Limb (tissue), 2 donors: ENCODE data around the gene KRTAP5-10.
"Not testable (repeated sequence)": the region's sequence is repeated elsewhere in the genome, so short reads cannot be mapped to it uniquely, and the experiment has no call there.

Experiments
- DNase-seq, 2 donors: peaks; one replicate each; pipeline ENCODE4 v3.0.0-alpha.2; 2016; ENCODE audit errors: extremely low spot score in 2 of 2

The KRTAP5-10 gene

DNA sequence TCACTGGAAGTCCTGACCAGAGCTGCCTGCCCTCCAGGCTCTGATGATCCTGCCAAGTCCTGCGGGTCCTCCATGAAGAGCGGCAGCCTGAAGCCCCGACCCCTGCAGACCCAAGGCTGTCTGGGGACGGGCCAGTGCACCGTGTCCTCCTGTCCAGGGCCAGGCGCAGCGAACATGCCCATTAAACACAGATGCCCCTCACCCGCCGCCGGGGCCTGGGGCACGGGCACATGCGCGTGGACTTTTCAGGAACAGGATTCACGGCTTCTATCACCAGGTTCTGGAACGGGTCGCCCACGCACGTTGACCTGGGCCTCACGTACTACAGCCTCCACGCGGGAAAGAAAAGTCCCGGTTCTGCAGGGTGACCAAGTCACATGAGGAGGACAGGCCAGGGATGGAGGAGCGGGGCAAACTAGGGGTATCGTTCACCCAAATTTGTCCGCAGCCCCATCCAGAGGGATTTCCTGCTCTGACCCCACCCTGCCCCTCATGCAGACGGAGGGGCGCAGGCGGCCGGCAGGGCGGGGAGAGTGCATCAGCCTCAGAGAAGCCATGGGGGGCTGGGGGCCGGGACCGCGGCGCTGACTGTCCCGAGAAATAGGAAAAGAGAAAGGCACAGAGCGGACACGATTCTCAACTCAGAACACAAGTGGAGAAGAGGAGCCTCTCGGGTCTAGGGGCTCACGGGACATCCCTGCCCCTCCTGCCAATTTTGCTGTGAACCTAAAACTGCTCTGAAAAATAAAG, 5.9 kb downstream of the KRTAP5-10 start:
- not testable (repeated sequence) for DNase-seq

DNA sequence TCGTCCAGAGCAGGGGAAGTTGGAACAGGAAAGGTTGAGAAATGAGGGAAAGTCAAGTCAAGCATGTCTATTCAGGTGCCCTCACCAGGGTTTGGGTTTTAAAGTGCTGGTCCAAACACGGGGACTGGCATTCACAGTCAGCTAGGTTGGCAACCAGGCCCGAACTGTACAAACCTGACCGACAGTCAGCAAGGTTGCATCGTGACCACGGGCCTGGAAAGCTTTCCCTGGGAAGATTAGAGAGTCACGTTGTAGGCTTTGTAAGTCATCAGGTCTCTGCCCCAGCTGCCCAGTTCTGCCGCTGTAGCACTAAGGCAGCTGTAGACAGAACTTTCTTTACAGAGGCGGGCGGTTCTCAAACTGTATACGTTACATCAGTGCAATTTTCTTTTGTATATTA, 7.4 kb downstream of the KRTAP5-10 start:
- no peak for DNase-seq

DNA sequence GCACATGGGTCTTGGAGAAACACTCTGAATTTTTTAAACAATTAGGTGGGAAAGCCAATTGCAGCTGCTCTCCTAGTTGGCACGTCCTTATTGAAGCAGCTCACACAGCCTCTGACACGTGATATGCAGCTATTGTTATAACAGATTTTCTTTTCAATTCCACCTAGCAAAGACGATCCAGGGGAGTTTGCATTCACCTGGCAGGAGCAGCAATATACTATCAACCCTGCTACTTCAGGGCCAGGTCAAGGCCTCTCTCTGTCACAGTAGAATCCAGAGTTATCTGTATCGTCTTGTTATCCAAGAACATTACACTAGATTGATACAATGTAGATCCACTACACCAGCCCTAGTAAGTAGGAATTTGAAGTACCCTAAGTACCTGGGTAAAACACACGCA, 9.1 kb downstream of the KRTAP5-10 start:
- no peak for DNase-seq

DNA sequence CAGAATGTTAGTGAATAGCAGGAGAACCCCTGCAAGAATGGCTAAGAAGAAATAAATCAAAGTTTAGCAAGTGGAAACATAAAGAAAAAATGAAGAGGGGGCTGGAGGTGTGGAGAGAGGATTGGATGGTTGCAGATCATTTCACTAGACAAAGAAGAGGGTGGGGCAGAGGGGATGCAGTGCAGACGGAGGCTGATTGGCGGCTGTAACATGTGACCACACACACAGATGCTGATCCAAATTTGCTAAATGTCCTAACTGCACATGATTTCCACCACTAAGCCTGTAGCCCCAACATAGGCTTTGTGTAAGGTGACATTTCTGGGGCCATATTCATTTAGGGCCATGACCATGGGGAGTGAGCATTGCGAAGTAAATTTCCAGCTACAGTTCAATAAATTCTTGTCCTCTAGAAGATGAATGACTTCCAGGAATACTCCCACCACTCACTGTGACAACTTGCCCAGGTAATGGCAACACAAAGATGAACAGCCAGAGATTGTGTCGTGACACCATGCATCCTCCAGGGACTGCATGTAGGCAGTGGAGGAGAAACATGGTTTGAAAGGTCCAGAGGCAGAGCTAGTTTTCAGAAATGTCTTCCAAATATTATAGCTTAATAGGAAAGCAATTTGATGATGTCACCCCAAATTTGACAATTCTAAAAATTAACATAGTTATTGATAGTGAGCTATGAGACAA, 10.5 kb downstream of the KRTAP5-10 start:
- DNase-seq, result no peak

DNA sequence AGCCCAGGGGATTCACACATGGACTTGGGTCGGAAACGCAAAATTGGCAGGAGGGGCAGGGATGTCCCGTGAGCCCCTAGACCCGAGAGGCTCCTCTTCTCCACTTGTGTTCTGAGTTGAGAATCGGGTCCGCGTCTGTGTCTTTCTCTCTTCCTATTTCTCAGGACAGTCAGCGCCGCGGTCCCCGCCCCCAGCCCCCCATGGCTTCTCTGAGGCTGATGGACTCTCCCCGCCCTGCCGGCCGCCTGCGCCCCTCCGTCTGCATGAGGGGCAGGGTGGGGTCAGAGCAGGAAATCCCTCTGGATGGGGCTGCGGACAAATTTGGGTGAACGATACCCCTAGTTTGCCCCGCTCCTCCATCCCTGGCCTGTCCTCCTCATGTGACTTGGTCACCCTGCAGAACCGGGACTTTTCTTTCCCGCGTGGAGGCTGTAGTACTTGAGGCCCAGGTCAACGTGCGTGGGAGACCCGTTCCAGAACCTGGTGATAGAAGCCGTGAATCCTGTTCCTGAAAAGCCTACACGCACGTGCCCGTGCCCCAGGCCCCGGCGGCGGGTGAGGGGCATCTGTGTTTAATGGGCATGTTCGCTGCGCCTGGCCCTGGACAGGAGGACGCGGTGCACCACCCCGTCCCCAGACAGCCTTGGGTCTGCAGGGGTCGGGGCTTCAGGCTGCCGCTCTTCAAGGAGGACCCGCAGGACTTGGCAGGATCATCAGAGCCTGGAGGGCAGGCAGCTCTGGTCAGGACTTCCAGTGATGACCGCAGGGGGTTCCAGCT, 11.5 kb downstream of the KRTAP5-10 start:
- DNase-seq, result not testable (repeated sequence)

GRCh38 chr11:71577469-71578004, 12.2 kb downstream of the KRTAP5-10 start:
- no peak for DNase-seq

DNA sequence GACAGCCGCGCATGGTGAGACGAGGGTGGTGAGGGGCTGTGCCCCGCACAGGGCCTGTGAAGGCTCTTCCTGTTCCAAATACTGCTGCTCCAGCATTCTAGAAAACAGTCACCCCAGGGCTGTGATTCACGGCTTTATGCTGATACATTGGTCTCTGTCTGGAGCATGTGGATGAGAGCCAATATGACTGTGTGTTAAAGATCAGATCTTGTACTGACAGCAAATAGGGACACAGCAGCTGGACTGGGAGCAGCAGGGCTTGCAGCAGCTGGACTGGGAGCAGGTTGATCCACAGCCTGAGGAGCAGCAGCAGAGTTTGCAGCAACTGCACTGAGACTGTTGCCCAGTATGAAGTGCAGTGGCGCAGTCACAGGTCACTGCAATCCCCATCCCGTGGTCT, 14.2 kb downstream of the KRTAP5-10 start:
- peak in 1 of 2 donors; percentile 15 for DNase-seq

GRCh38 chr11:71580057-71581003, 15.0 kb downstream of the KRTAP5-10 start:
- peak; percentile 15 to 44 for DNase-seq

GRCh38 chr11:71581826-71582225, 16.5 kb downstream of the KRTAP5-10 start:
- no peak for DNase-seq

GRCh38 chr11:71582309-71582895, 17.0 kb downstream of the KRTAP5-10 start, which contains the start of gene KRTAP5-11:
Gene KRTAP5-11 (minus strand): TSS chr11:71582875. CDS start chr11:71582837, 38 bp downstream.
- DNase-seq, result no peak

DNA sequence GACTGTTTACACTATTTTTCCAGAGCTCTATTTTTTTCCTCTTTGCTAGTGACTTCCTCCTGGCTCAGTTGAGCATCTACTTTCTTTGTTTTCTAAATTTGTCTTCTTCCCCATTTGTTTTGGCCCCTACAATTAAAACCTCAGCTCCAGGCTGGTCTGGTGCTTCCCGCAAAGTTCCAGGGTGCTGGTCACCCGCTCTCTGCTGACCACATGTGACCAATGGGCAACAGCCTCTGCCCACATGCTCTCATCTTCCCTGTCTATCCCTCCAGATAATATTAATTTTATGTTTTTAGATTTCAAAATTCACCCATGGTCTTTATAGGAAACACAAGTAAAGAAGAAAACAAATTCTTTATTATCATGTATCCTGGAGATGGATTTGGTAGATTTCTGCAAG, 17.6 kb downstream of the KRTAP5-10 start:
- DNase-seq, result not testable (repeated sequence)

DNA sequence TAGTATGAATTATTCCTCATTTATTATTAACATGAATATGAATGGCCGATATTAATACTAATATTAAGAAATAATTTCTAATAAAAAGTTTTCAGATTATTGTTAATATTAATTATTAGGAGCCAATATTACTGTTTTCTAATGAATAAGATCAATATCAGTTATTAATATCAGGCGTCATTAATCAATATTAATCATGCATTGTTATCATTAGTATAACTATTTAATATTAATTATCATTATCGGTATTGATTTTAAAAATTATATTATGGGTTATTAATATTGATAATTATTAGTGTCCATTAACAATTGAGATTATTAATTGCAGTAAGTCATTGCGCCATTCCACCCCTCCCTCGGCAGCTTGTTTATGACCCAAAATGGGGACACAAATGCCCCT, 20.3 kb downstream of the KRTAP5-10 start:
- DNase-seq, result not testable (repeated sequence)

DNA sequence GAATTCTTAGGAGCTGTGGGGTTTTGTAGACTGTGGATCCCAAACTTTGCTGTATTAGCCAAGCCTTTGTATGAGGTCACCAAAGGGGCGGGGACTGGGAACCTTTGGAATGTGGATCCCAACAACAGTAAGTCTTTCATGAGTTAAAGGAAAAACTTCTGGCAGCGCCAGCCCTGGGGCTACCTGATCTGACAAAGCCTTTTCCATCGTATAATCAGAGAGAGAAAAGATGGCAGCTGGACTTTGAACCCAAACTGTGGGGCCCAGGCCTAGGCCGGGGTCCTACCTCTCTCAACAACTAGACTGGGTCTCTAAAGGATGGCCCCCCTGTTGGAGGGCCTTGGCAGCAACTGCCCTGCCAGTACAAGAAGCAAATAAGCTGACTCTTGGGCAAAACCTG, 23.0 kb downstream of the KRTAP5-10 start:
- not testable (repeated sequence) for DNase-seq

- DNase-seq, result not testable (repeated sequence)
These were observed 23.6 kb downstream of the KRTAP5-10 start for GRCh38 chr11:71588822-71589545.

GRCh38 chr11:71589546-71589920, 24.2 kb downstream of the KRTAP5-10 start:
- DNase-seq, result not testable (repeated sequence)

GRCh38 chr11:71603221-71603620, 37.9 kb downstream of the KRTAP5-10 start:
- not testable (repeated sequence) for DNase-seq

GRCh38 chr11:71604798-71605488, 39.6 kb downstream of the KRTAP5-10 start:
- not testable (repeated sequence) for DNase-seq

- not testable (repeated sequence) for DNase-seq
These were observed 41.6 kb downstream of the KRTAP5-10 start for GRCh38 chr11:71606853-71607519.
